GM12872 (cell line): ENCODE data around the gene TEN1.

Source experiments
- CTCF ChIP-seq: IDR thresholded peaks from 3 replicates; pipeline ENCODE4 v1.5.1; 2011; ENCODE audit warnings: low read depth, mild to moderate bottlenecking, low read length, moderate library complexity; ENCODE audit not compliant: insufficient read depth

The TEN1 gene

GRCh38 chr17:76036497-76037261 is 57.6 kb downstream of the TEN1 start:
- TF ChIP-seq CTCF, result no peak

- no peak for TF ChIP-seq CTCF
Observed at GRCh38 chr17:76038050-76038449, 59.0 kb downstream of the TEN1 start.

- TF ChIP-seq CTCF, result no peak
Observed at GRCh38 chr17:76039121-76039520, 60.1 kb downstream of the TEN1 start.

GRCh38 chr17:76040376-76040775 is 61.3 kb downstream of the TEN1 start:
- no peak for TF ChIP-seq CTCF

GRCh38 chr17:76046064-76046463 is 67.0 kb downstream of the TEN1 start:
- TF ChIP-seq CTCF, result no peak

GRCh38 chr17:76048025-76048605 is 69.1 kb downstream of the TEN1 start:
- TF ChIP-seq CTCF, result no peak

- TF ChIP-seq CTCF, result no peak
Observed at GRCh38 chr17:76048711-76049110, 69.7 kb downstream of the TEN1 start.
